Measurements from ENCODE around the gene DENND4A.

DENND4A gene

DNA sequence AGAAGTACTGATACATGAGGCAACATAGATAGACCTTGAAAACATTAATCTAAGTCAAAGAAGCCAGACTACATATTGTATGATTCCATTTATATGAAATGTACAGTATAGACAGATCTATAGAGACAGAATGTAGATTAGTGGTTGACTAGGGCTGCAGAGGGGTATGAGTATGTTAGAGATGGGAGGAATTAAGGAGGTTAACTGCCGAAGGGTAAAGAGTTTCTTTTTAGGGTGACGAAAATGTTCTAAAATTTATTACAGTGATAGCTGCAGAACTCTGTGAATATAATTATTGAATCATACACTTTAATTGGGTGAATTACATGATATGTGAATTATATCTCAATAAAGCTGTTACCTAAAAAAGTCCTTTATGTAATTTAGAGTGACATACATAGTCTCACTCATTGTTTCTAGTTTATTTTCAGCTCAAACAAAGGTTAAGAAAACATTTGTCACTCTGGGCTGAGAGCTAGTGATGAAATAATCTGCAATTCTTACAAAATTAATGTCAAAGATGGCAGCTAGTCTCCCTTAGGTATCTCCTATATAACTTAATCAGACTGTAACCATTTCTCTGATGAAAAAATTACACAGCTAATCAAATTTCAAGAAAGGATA, 61.4 kb downstream of the DENND4A start:
- TF ChIP-seq, protein P1, sequence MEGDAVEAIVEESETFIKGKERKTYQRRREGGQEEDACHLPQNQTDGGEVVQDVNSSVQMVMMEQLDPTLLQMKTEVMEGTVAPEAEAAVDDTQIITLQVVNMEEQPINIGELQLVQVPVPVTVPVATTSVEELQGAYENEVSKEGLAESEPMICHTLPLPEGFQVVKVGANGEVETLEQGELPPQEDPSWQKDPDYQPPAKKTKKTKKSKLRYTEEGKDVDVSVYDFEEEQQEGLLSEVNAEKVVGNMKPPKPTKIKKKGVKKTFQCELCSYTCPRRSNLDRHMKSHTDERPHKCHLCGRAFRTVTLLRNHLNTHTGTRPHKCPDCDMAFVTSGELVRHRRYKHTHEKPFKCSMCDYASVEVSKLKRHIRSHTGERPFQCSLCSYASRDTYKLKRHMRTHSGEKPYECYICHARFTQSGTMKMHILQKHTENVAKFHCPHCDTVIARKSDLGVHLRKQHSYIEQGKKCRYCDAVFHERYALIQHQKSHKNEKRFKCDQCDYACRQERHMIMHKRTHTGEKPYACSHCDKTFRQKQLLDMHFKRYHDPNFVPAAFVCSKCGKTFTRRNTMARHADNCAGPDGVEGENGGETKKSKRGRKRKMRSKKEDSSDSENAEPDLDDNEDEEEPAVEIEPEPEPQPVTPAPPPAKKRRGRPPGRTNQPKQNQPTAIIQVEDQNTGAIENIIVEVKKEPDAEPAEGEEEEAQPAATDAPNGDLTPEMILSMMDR (IDR thresholded peaks at IDR 0.05): no peak
- Histone ChIP-seq H3K9me3 (no peaks in the 10 kb centered on the region), H3K36me3 (peaks cover 32% of the 10 kb centered on the region), H3K4me1 (ENCODE audit: control insufficient read depth in 1 of 2, insufficient read depth in 1 of 2, low read depth in 1 of 2, low read length in 1 of 2) (no peaks in the 10 kb centered on the region), H3K4me3 (ENCODE audit: low read depth in 1 of 2, low read length in 1 of 2) (no peak overlapping the region), H3K27ac (no peak overlapping the region), H3K27me3 (no peaks in the 10 kb centered on the region)

DNA sequence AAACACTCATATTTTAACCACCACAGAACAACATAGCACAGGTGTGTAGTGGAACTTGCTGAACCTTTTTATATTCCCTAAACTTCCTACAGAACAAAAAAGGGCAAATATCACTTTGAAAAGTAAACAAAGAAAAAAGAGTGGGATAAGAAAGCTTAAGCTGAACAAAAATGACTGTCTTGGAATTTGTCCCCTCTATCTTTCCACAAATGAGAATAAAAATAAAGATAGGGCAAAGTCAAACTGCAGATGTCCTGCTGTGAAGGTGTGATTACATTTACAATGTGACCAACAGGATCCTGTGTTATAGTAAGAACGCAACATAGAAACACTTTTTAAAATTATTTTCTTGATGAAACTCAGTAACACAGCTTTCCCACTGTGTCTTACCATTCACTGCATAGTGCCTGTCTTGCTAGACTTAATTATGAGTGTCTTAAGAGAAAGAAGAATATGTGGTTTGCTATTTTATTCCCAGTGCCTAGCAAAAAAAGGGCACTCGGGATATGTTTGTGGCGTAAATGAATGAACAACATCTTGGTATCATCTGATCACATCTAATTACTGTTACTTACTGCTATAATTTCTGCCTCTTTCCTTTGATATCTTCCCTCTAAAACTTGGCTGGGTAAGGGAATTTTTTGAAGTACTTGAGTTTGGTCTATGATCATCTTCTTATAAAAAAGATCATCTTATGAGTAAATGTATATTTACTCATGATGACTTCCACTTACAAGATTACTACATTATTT, 67.5 kb downstream of the DENND4A start:
- Histone ChIP-seq H3K36me3 (peaks cover 64% of the 10 kb centered on the region), H3K9me3 (no peaks in the 10 kb centered on the region), H3K27me3 (no peaks in the 10 kb centered on the region), H3K27ac (no peak overlapping the region), H3K4me3 (ENCODE audit: low read depth in 1 of 2, low read length in 1 of 2) (no peak overlapping the region), H3K4me1 (ENCODE audit: control insufficient read depth in 1 of 2, insufficient read depth in 1 of 2, low read depth in 1 of 2, low read length in 1 of 2) (no peaks in the 10 kb centered on the region)
- TF ChIP-seq, protein P1 (IDR thresholded peaks at IDR 0.05): no peak

DNA sequence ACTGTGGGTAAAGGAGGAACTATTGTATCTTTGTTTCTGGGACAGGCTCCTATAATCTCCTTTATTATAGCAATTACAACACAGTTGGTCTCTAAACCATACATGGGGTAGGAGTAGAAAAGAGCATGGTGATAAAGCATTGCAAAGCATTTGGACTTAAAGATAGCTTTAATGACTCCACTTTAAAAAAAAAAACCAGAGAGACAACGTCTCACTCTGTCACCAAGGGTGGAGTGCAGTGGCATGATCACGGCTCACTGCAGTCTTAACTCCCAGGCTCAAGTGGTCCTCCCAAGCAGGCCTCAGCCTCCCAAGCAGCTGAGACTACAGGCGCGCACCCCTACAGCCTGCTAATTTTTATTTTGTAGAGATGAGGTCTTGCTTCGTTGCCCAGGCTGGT, 68.2 kb downstream of the DENND4A start:
- no peak overlapping the region for H3K4me3 ChIP-seq (ENCODE audit: low read depth in 1 of 2, low read length in 1 of 2)
- H3K9me3 ChIP-seq: no peaks in the 10 kb centered on the region
- H3K27me3 ChIP-seq: no peaks in the 10 kb centered on the region
- H3K27ac ChIP-seq: no peak overlapping the region
- TF ChIP-seq, protein P1 (IDR thresholded peaks at IDR 0.05): no peak
- H3K4me1 ChIP-seq (ENCODE audit: control insufficient read depth in 1 of 2, insufficient read depth in 1 of 2, low read depth in 1 of 2, low read length in 1 of 2): no peaks in the 10 kb centered on the region
- H3K36me3 ChIP-seq: peaks cover 62% of the 10 kb centered on the region

DNA sequence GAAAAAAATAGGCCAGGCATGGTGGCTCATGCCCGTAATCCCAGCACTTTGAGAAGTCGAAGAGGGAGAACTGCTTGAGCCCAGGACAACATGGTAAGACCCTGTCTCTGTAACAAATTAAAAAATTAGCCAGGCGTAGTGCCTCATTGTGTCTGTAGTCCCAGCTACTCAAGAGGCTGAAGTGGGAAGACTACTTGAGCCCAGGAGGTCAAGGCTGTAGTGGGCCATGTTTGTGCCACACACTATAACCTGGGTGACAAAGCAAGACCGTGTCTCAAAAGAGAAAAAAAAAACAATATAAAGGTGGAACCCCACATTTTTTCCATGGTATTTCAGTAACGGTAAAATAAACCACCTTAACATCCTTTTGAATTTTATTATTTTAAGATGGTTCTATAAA, 69.9 kb downstream of the DENND4A start:
- H3K27me3 ChIP-seq: no peaks in the 10 kb centered on the region
- H3K4me1 ChIP-seq (ENCODE audit: control insufficient read depth in 1 of 2, insufficient read depth in 1 of 2, low read depth in 1 of 2, low read length in 1 of 2): no peaks in the 10 kb centered on the region
- no peak overlapping the region for H3K27ac ChIP-seq
- peaks cover 66% of the 10 kb centered on the region for H3K36me3 ChIP-seq
- no peak overlapping the region for H3K4me3 ChIP-seq (ENCODE audit: low read depth in 1 of 2, low read length in 1 of 2)
- TF ChIP-seq, protein P1 (IDR thresholded peaks at IDR 0.05): no peak
- H3K9me3 ChIP-seq: no peaks in the 10 kb centered on the region

DNA sequence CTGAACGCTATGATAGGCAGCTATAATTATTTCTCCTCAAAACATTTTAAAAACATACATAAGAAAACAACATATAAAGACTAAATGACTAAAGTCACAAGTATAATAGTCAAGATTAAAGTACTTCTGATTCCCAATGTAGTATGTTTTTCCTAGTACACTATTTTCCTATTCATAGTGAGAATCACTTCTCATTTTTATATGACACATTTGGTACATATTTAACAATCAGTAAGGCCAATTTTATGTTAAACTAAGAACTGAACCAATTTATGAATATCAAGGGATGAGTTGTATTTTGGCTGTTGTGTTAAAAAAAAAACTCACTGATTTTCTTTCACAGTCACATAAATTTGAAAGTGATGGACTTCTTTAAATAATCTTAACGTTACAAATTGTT, 79.7 kb downstream of the DENND4A start:
- H3K4me3 ChIP-seq (ENCODE audit: low read depth in 1 of 2, low read length in 1 of 2): no peak overlapping the region
- peaks cover 38% of the 10 kb centered on the region for H3K36me3 ChIP-seq
- H3K27ac ChIP-seq: no peak overlapping the region
- TF ChIP-seq, protein P1 (IDR thresholded peaks at IDR 0.05): no peak
- no peaks in the 10 kb centered on the region for H3K9me3 ChIP-seq
- no peaks in the 10 kb centered on the region for H3K4me1 ChIP-seq (ENCODE audit: control insufficient read depth in 1 of 2, insufficient read depth in 1 of 2, low read depth in 1 of 2, low read length in 1 of 2)
- no peaks in the 10 kb centered on the region for H3K27me3 ChIP-seq
